NCI-H146 treated with DMSO at 0.1 percent for 48 hours (cell line): Measurements from ENCODE around the gene TNFSF13.
A peak's percentile ranks its signal among the peaks of the same experiment; 100 is the strongest.

Source experiments
- DNase-seq: peaks from one replicate; lab custom pipeline; 2025; ENCODE audit not compliant: unreplicated experiment; lab: John Stamatoyannopoulos, UW

TNFSF13 gene

DNA sequence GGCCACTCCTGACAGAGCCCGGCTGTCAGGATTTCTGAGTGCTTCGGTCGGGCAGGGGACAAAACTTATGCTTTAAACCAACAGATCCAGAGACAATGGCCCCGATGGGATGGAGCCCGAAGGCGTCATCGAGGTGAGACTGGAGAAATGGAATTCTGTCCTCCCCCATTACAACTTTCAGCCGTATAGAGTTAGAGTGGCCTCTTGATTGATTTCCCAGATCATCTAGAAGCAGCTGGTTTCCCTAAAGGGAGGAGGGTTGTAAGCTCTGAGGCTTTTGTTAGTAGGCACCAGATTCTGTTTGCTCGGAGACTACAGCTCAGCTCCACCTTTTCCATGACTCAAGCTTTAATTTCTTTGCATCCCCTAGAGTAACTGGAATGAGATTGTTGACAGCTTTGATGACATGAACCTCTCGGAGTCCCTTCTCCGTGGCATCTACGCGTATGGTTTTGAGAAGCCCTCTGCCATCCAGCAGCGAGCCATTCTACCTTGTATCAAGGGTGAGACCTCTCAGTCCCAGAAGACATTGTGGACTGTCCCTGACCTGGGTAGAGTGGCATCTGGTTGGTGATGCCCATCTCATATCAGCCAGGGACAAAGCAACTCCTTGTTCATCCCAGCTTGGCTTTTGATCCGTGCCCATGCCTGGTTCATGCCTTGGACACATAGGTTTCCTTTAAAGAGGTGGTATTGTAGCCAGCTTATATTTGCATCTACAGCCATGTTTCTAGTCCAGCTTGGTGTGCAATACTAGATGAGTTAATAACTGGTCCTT, 15.8 kb downstream of the TNFSF13 start:
- DNase-seq: no peak

GRCh38 chr17:7575481-7575883, 16.9 kb downstream of the TNFSF13 start:
- DNase-seq: no peak

GRCh38 chr17:7575959-7576358, 17.4 kb downstream of the TNFSF13 start:
- no peak for DNase-seq

DNA sequence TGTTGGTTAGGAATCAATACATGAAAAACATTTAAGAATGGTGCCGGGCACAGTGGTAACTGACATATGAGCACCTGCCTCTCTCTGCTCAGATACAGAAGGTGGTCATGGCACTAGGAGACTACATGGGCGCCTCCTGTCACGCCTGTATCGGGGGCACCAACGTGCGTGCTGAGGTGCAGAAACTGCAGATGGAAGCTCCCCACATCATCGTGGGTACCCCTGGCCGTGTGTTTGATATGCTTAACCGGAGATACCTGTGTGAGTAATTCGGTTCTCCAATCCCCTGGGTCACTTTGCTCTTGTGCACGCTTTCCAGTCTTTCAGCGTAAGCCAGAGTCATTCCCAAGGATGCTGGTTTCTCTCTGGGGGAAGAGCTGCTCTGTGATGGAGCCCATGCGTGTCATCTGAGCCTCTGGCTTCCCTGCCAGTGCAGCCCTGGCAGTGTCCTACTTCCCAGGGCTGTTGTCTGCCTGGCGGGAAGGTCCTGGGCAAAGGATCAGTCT, 17.9 kb downstream of the TNFSF13 start:
- no peak for DNase-seq

DNA sequence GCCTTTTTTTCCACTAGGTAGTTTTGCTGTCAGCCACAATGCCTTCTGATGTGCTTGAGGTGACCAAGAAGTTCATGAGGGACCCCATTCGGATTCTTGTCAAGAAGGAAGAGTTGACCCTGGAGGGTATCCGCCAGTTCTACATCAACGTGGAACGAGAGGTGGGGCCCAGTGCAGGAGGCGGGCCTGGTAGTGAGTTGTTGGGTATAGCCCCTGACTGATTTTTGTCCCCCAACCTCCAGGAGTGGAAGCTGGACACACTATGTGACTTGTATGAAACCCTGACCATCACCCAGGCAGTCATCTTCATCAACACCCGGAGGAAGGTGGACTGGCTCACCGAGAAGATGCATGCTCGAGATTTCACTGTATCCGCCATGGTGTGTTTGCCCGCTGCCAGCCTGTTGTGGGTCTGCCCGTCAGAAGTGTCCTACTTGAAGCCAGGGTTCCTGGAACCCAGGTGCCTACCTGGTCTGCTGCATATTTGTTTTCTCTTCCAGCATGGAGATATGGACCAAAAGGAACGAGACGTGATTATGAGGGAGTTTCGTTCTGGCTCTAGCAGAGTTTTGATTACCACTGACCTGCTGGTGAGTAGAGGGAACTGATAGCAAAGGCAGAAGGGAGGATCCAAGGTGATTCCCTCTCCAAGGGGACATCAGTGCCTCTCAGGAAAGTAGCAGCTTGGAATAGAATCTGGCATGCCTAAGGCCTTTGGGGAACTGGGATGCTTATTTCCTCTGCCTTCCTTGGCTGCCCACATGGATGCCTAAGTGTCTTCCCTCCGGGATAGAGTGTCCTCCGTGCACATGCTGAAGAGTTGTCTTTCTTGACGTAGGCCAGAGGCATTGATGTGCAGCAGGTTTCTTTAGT, 19.0 kb downstream of the TNFSF13 start:
- DNase-seq: no peak

GRCh38 chr17:7579001-7579833, 20.7 kb downstream of the TNFSF13 start, which contains the start of gene CD68:
TSS of gene CD68 (plus strand) at chr17:7579638. CDS start at chr17:7579678, 40 bp downstream.
- DNase-seq: no peak

GRCh38 chr17:7579834-7580603, 21.5 kb downstream of the TNFSF13 start:
- DNase-seq: no peak

DNA sequence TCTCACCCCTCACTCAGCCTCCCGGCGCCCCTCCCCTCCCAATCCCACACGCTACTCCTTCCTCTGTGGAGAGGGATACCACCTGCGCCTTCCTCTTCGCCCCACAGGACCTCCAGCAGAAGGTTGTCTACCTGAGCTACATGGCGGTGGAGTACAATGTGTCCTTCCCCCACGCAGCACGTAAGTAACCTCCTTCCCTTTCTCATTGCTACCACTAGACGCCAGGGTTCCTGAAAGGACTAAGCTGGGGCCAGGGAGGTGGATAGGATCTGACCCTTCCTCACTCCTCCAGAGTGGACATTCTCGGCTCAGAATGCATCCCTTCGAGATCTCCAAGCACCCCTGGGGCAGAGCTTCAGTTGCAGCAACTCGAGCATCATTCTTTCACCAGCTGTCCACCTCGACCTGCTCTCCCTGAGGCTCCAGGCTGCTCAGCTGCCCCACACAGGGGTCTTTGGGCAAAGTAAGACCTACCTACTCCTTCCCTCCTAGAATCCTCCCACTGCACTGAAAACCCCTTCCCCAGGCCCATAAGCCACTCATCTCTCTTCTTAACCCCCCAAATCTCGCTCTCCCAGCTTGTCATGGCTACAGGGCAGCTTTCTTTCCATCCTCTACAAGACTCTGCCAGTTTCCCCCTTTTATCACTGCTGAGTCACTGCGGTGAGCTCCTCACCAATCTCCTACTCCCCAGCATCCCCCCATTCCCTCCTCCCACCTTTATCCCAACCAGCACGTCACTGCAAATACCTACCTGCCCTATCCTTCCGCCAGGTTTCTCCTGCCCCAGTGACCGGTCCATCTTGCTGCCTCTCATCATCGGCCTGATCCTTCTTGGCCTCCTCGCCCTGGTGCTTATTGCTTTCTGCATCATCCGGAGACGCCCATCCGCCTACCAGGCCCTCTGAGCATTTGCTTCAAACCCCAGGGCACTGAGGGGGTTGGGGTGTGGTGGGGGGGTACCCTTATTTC, 22.3 kb downstream of the TNFSF13 start:
- no peak for DNase-seq

DNA sequence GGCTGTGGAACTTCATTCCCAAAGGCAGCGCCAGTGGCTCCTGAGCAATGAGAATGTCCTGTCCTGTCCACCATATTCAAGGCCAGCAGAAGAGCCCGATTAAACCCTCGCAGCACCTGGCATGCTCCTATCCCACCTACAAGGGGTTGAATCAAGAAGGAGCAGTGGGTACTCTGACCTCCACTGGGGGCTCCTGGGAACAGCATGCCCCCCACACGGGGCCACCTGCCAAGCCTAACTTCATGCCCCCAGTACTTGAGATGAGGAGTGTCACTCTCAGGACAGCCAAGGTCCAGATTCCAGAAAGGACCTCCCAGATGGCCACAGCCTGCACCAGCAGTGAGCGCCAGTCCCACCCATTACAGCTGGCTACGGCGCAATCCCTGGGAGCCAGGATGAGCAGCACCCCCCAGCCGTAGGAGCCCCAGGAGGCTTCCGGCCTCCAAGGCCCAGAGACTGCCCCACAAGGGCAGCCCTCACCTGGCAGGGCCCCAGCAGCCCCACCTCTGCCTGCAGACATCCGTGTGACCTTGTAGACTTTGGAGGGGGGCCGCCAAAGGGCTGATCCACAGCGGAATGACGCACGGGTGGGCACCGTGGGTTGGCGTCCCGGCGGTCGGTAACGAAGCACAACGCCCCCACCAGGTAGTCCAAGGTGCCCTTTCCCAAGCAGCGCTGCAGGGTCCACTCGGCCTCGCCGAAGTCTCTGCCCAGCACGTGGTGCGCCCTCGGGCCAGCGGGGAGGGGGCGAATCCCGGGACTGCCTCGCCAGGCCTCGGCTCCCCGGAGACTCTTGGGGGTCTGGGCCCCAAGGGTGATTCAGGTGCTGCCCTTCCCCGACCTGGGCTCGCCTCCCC, 24.1 kb downstream of the TNFSF13 start:
- no peak for DNase-seq

GRCh38 chr17:7583253-7584109, 24.9 kb downstream of the TNFSF13 start, which contains the start of gene MPDU1:
TSS of gene MPDU1 (plus strand) at chr17:7583852. CDS start at chr17:7583863, 11 bp downstream.
- peak; percentile 95 for DNase-seq

DNA sequence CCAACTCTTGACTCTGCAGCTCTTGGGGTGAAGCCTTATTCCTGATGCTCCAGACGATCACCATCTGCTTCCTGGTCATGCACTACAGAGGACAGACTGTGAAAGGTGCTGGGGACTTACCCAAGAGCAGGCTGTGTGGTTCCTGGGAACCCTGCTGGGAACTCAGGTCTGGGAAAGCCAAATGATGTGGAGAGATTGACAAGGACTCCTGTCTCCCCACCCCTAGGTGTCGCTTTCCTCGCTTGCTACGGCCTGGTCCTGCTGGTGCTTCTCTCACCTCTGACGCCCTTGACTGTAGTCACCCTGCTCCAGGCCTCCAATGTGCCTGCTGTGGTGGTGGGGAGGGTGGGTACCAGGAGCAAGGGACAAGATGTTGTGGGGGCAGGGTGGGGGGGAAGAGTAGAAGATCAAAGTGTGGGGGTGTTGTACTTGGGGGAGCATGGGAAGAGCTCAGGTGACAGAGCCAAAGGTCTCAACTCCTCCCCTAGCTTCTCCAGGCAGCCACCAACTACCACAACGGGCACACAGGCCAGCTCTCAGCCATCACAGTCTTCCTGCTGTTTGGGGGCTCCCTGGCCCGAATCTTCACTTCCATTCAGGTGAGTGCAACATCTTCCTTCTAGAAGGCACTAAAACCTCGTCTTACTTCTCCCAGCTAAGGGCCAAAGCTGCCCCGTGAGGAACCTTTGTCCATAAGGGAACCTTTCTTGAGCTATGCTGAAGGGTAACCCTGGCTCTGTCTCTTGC, 28.3 kb downstream of the TNFSF13 start:
- no peak for DNase-seq

- DNase-seq: no peak
Measured at GRCh38 chr17:7587420-7588151, 29.0 kb downstream of the TNFSF13 start.

DNA sequence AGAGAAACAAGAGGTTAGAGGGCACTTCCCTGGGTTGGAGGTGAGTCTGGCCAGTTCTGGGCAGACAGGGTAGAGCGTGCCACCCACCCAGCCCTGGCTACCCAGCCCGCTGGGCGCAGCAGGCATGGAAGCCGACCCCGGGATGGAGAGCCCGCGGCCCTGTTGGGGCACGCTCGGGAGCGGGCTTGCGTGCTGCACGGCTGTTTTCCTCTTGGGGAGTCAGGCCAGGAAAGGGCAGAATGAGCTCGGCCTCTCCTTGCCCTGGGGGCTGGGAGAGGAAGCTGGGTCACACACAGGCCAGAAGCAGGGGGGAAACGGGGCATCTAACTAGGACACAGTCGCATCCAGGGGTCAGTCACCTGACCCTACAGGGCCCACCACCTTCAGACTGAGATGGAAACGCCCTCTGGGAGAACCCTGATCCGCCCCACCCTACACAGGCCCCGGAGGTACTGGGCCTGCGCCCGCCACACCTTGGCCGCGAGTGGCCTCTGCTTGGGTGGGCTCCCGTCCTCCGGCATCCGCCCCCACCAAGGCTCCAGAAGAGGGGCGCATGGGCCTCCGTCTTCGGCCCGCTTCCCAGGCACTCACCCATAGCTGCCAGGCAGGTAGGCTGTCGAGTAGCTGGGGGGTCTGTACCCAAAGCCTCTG, 30.1 kb downstream of the TNFSF13 start:
- no peak for DNase-seq

GRCh38 chr17:7589204-7589868, 30.8 kb downstream of the TNFSF13 start:
- DNase-seq: no peak
